Measurements from ENCODE around the gene RHOH.

Gene RHOH

GRCh38 chr4:40200875-40201801, 4.3 kb downstream of the RHOH start:
- no peak for ATAC-seq
- TF ChIP-seq RARB (CRISPR knock-in tag; IDR thresholded peaks at IDR 0.05) (no peak), ZNF70 (CRISPR knock-in tag; IDR thresholded peaks at IDR 0.05) (no peak), TSHZ2 (CRISPR knock-in tag; IDR thresholded peaks at IDR 0.05) (no peak), TCF4 (CRISPR knock-in tag; IDR thresholded peaks at IDR 0.05; ENCODE audit: borderline replicate concordance) (peak; percentile 68), TOX (CRISPR knock-in tag; IDR thresholded peaks at IDR 0.05; ENCODE audit: borderline replicate concordance) (no peak), CSRNP3 (CRISPR knock-in tag; IDR thresholded peaks at IDR 0.05) (no peak)

- TF ChIP-seq ZFP3 (CRISPR knock-in tag; IDR thresholded peaks at IDR 0.05): no peak
- no peak for TF ChIP-seq GLIS3 (CRISPR knock-in tag; IDR thresholded peaks at IDR 0.05)
- TF ChIP-seq TSHZ2 (CRISPR knock-in tag; IDR thresholded peaks at IDR 0.05): no peak
- no peak for TF ChIP-seq ISL1 (CRISPR knock-in tag; IDR thresholded peaks at IDR 0.05)
- TF ChIP-seq ESRRG (CRISPR knock-in tag; IDR thresholded peaks at IDR 0.05): no peak
- no peak for TF ChIP-seq TOX (CRISPR knock-in tag; IDR thresholded peaks at IDR 0.05; ENCODE audit: borderline replicate concordance)
- no peak for TF ChIP-seq CSDC2 (CRISPR knock-in tag; IDR thresholded peaks at IDR 0.05)
- TF ChIP-seq ZNF8 (CRISPR knock-in tag; IDR thresholded peaks at IDR 0.05): no peak
- no peak for TF ChIP-seq TCF4 (CRISPR knock-in tag; IDR thresholded peaks at IDR 0.05; ENCODE audit: borderline replicate concordance)
- ATAC-seq: no peak
Measured at GRCh38 chr4:40201898-40202297, 5.1 kb downstream of the RHOH start.

- ATAC-seq: no peak
- TF ChIP-seq ARNTL (CRISPR knock-in tag; IDR thresholded peaks at IDR 0.05; ENCODE audit: borderline replicate concordance, low read depth) (no peak), BACH2 (CRISPR knock-in tag; IDR thresholded peaks at IDR 0.05; ENCODE audit: borderline replicate concordance) (no peak), RARB (CRISPR knock-in tag; IDR thresholded peaks at IDR 0.05) (no peak), ZNF8 (CRISPR knock-in tag; IDR thresholded peaks at IDR 0.05) (no peak), GLIS3 (CRISPR knock-in tag; IDR thresholded peaks at IDR 0.05) (no peak), ZFP30 (CRISPR knock-in tag; IDR thresholded peaks at IDR 0.05) (no peak), TCF4 (CRISPR knock-in tag; IDR thresholded peaks at IDR 0.05; ENCODE audit: borderline replicate concordance) (no peak), SNAI2 (CRISPR knock-in tag; IDR thresholded peaks at IDR 0.05) (no peak), ESRRG (CRISPR knock-in tag; IDR thresholded peaks at IDR 0.05) (no peak), ZNF70 (CRISPR knock-in tag; IDR thresholded peaks at IDR 0.05) (no peak), ZNF565 (CRISPR knock-in tag; conservative IDR thresholded peaks at IDR 0.05; ENCODE audit: low read depth) (no peak), CSDC2 (CRISPR knock-in tag; IDR thresholded peaks at IDR 0.05) (no peak), ISL1 (CRISPR knock-in tag; IDR thresholded peaks at IDR 0.05) (no peak), PATZ1 (CRISPR knock-in tag; IDR thresholded peaks at IDR 0.05; ENCODE audit: borderline replicate concordance) (no peak), POU6F1 (CRISPR knock-in tag; IDR thresholded peaks at IDR 0.05; ENCODE audit: borderline replicate concordance, low read depth) (no peak), OSR1 (CRISPR knock-in tag; IDR thresholded peaks at IDR 0.05) (no peak), CREB5 (CRISPR knock-in tag; IDR thresholded peaks at IDR 0.05; ENCODE audit: low read depth) (no peak)
Measured at GRCh38 chr4:40202474-40202873, 5.6 kb downstream of the RHOH start.

Measured in SK-N-SH treated with all-trans-retinoic acid at 6 μM for 48 hours (cell line).